HG02970 (cell line): ENCODE data around the gene CREG2.

Experiments used
- ATAC-seq: cut with Tn5 transposase; IDR thresholded peaks from one replicate; pipeline ENCODE4 v1.9.1; 2021; ENCODE audit warnings: mild to moderate bottlenecking, moderate library complexity, moderate number of reproducible peaks; ENCODE audit not compliant: unreplicated experiment, low FRiP score

CREG2 gene

DNA sequence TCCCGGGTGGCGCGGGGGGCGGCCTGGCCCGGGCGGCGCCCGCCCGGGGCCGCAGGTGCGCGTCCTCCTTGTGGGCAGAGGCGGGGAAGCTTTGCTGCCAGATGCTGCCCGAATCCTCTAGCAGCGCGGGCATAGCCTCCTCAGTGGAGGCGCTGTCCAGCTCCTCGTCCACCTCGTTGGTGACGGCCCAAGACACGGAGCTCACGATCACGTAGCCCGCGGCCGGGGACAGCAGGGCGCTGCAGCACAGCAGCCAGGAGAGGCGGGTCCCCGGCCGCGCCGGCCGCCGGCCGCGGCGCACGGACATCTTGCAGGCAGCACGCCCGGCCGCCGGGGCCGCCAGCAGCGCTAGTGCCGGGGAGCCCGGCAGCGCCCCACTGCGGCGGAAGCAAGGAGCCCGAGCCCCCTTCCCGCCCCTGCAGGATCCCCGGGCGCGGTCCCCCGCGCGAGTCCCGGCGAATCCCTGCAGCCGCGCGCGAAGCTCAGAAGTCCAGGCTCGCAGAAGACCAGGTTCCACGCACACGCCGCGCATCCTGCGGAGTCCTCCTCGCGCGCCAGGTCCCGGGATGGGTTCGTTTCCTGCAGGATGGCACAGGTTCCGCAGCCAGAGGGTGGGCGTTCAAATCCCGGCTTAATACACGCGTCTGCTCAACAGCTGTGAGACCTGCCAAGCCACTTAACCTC lies at the start of gene CREG2:
Gene CREG2 (minus strand): TSS at position 353 of the 684 bp plus-strand sequence. CDS start 46 bp downstream, at position 307.
- no peak for ATAC-seq

GRCh38 chr2:101435001-101435862 lies 47.9 kb upstream of the CREG2 start:
- no peak for ATAC-seq

GRCh38 chr2:101433465-101433864 lies 46.2 kb upstream of the CREG2 start:
- ATAC-seq = no peak

DNA sequence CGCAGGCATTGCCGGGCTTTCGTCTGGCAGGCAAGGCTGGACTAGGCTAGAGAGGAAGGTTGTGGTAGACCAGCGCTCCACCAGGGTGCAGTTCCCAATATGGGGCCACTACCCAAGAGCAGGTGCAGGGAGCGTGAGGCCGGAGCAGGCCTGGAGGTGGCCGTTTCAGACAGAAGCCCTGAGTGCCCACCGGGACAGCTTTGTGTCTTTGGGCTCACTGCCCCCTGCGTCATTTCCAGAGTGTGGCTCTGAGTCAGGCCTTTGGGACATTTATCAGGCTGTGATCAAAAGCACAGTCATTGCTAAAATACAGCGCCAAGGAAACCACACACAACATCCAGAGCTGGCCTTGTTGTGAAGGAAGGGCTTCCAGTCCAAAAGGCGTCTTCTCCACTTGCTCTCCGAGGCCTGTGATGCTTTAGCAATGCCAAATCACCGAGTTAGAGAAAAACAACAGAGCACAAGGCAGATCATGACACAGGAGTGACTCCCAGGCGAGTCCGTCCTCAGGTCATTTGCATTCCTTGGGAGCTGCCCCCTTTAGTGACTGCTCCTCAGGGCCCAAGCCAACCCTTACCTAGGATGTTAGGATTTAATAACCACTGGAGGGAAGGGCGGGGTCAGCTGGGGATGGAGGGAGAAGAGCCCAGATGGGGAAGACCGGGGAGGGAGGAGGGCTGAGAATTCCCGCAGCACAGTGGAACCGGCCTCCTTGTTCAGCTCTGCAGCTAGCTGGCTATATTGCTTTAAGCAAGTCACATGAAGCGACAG lies 45.3 kb upstream of the CREG2 start:
- no peak for ATAC-seq

DNA sequence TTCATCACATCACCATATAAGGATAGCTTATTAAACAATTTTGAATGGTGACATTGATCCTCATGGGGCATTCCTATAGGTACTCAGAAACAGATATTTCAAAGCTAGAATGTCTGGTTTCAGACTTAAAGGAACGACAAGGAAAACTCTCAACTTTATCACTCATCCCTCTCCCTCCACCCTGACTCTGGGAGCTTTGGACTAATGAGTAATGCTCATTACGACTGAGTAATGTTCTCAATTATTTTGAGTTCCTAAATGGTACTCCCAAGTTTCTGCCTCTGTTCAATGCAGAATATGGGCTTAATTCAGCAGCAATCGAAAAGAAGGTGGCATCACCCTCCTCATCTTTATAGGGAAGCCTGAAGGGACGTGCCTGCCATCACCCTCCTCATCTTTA lies 44.2 kb upstream of the CREG2 start:
- ATAC-seq = no peak

- no peak for ATAC-seq
Observed at GRCh38 chr2:101430156-101430555, 42.9 kb upstream of the CREG2 start.

DNA sequence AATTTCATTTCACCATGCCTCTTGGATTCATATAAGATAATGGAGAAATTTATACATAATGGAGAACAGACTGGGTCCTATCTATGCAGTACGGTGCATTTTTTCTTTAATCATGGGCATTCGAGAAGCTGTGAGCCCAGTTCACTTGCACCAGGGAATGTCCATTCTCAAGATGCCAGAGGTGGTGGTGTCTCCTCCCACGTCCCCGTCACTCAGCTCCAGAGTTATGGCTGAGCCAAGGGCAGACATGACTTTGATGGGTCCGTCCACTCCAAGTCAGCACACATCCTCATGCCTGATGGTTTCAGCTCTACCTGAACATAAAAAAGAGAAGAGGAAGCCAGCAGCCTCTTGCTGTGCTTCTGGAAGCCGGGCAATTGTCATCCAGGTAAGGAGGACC lies 42.1 kb upstream of the CREG2 start:
- ATAC-seq = no peak

- no peak for ATAC-seq
Observed at GRCh38 chr2:101428422-101429176, 41.3 kb upstream of the CREG2 start.

DNA sequence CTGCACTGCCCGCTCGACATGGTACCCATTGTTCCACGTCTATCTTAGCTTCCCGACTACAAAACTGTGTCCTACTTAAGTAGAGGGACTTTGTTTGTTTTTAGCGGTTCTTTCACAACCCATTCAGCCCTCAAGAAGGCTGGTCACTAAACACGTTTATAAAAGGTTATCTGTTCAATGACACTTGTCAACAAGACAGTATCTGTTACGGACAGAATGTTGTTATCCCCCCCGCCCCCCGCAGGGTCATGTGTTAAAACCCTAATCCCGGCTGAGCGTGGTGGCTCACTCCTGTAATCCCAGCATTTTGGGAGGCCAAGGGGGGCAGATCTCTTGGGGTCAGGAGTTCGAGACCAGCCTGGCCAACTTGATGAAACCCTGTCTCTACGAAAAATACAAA lies 40.4 kb upstream of the CREG2 start:
- ATAC-seq = no peak

GRCh38 chr2:101427240-101427639 lies 39.9 kb upstream of the CREG2 start:
- ATAC-seq = no peak

GRCh38 chr2:101426822-101427221 lies 39.5 kb upstream of the CREG2 start:
- ATAC-seq = no peak

DNA sequence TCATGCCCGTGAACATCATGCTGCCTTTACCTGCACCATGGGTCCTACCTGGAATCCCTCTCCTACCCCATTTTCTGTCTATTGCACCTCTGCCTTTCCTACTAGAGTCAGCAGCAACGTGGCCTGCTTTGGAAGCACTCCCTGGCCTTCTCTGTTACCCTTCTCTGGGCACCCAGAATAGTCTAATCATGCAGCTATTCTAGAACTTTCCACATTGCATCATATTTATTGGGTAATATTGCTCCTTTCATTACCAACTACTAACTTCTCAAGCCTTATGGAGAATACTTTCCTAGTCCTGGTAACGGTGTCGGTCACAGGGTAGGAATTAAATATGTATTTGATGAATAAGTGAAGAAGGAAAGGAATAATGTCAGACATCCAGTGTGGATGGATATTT lies 33.3 kb upstream of the CREG2 start:
- no peak for ATAC-seq

DNA sequence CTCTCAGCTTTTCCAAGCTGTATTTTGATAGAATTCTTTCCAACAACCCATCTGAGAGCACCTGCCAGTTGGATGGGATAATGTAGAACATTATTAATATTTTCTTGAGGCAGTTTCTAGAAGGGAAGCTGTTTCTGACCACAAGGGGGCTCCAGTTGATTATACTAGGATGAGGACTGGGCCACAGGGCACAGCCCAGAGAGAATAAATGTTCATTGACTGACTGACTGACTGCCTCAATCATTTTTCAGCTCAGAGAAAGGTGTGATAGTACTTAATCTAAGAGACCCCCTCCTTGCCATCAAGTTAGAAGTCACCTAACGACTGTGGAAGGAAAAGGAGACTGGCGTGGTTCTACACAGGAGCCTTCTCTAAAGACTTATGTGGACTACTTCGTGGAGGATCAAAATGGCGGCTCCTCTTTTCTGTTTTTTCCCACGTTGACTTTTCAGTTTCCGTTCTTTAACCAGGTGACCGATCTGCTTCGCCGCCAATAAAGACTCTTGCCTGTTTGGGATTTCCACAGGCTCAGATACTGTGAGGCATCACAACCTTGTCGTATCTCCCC lies 31.9 kb upstream of the CREG2 start:
- no peak for ATAC-seq

GRCh38 chr2:101418460-101419095 lies 31.3 kb upstream of the CREG2 start:
- no peak for ATAC-seq

DNA sequence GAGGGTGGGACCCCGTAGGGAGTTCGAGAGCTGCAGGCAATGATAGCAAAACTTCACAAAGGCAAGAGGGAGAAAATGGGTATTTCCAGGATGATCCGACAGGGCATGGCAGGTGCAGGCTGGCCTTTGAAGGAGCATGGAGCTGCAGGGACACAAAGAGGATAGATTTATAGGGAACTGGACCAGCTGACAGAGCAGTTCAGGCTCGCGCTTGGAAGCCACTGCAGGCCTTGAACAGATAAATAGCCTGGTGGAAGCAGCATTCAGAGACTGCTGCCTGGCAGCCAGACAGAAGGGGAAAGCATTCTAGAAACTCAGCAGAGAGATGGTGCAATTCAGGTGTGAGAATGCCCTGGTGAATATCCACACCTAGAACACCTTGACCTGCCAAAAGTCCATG lies 29.3 kb upstream of the CREG2 start:
- no peak for ATAC-seq

DNA sequence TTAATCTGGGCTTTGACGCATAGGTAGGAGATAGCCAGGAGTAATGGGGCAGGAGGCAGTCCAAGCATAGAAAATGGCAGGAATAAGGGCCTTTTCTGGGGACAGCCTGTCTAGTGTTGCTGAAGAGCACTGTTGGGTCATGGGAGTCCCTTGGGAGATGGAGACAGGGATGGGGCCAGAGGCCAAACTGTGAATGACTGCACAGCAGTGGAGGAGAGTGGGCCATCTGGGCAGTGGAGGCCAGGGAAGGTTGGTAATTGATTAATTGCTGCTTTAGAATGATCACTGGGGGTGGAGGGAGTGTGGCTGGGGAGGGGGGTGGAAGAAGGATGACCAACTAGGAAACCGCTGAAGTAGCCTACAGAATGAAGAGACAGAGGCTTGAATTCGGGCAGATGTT lies 28.6 kb upstream of the CREG2 start:
- ATAC-seq = no peak

DNA sequence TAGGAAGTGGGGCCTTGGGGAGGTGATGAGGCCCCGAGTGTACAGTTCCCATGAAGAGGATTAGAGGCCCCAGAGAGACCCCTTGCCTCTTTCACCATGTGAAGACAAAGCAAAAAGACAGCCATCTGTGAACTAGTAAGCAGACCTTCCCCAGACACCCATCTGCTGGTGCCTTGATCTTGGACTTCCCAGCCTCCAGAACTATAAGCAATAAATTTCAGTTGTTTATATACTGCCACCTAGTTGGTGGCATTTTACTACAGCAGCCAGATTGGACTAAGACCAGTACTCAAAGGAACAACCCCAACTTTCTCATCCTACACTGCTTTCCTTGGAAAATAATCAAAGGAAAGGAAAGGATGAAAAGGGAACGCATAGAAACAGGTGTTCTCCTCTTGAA lies 27.9 kb upstream of the CREG2 start:
- ATAC-seq = no peak

GRCh38 chr2:101412092-101412694 lies 24.9 kb upstream of the CREG2 start:
- ATAC-seq = no peak

DNA sequence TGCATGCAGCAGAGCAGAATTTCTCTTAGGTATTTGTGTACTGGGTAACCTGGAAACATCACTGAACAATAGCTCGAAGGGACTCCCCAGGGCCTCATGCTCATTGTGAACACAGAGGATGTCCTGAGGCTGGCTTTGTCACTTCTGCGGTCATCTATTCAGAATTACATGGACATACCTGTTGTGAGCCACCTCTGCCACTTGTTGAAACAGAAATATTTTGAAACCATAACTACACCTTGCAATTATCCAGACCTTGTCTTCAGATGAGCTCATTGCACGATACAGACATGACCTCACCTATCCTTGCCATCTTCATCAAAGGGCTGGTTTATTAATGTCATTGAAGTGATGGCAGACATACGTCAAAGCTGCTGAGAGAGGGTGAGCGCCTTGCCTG lies 23.4 kb upstream of the CREG2 start:
- ATAC-seq = no peak
